NCI-H2227 treated with DMSO at 0.1 percent for 48 hours (cell line): ENCODE data around the gene GARRE1.
"Not testable (repeated sequence)": the region's sequence is repeated elsewhere in the genome, so short reads cannot be mapped to it uniquely, and the experiment has no call there.

Source experiments
- DNase-seq: peaks from one replicate; lab custom pipeline; 2025; lab: John Stamatoyannopoulos, UW

GARRE1 gene

GRCh38 chr19:34260771-34261173 lies 6.4 kb downstream of the GARRE1 start:
- no peak for DNase-seq

- DNase-seq: no peak
Observed at GRCh38 chr19:34261334-34262109, 7.2 kb downstream of the GARRE1 start.

- DNase-seq: no peak
Observed at GRCh38 chr19:34263745-34264237, 9.4 kb downstream of the GARRE1 start.

- DNase-seq: no peak
Observed at GRCh38 chr19:34265221-34265650, 10.9 kb downstream of the GARRE1 start.

GRCh38 chr19:34269081-34269480 lies 14.7 kb downstream of the GARRE1 start:
- no peak for DNase-seq

GRCh38 chr19:34269489-34269888 lies 15.1 kb downstream of the GARRE1 start:
- no peak for DNase-seq

- DNase-seq: peak; percentile 68
Observed at GRCh38 chr19:34269968-34270621, 15.7 kb downstream of the GARRE1 start.

- no peak for DNase-seq
Observed at GRCh38 chr19:34273121-34273520, 18.8 kb downstream of the GARRE1 start.

GRCh38 chr19:34274284-34274826 lies 20.0 kb downstream of the GARRE1 start:
- no peak for DNase-seq

GRCh38 chr19:34274827-34275625 lies 20.7 kb downstream of the GARRE1 start:
- DNase-seq: no peak

- no peak for DNase-seq
Observed at GRCh38 chr19:34275705-34276104, 21.4 kb downstream of the GARRE1 start.

- DNase-seq: no peak
Observed at GRCh38 chr19:34276614-34277013, 22.3 kb downstream of the GARRE1 start.

GRCh38 chr19:34277244-34277643 lies 22.9 kb downstream of the GARRE1 start:
- DNase-seq: no peak

GRCh38 chr19:34278783-34279182 lies 24.4 kb downstream of the GARRE1 start:
- no peak for DNase-seq

- DNase-seq: not testable (repeated sequence)
Observed at GRCh38 chr19:34281444-34281843, 27.1 kb downstream of the GARRE1 start.

GRCh38 chr19:34282611-34283519 lies 28.5 kb downstream of the GARRE1 start:
- no peak for DNase-seq

GRCh38 chr19:34284505-34284904 lies 30.2 kb downstream of the GARRE1 start:
- no peak for DNase-seq

GRCh38 chr19:34287662-34288140 lies 33.3 kb downstream of the GARRE1 start:
- no peak for DNase-seq

GRCh38 chr19:34288381-34288780 lies 34.0 kb downstream of the GARRE1 start:
- DNase-seq: no peak

GRCh38 chr19:34291235-34291634 lies 36.9 kb downstream of the GARRE1 start:
- DNase-seq: no peak

- DNase-seq: no peak
Observed at GRCh38 chr19:34295103-34295502, 40.7 kb downstream of the GARRE1 start.
